ENCODE measurements around the gene FGFBP1. TPM values are rescaled to one million over a fixed set of nuclear protein-coding genes. Genes with fewer than 3 reads are reported as not detected.

FGFBP1 gene
- total RNA-seq, 1 experiment from 2014 or later: 0.88 TPM

DNA sequence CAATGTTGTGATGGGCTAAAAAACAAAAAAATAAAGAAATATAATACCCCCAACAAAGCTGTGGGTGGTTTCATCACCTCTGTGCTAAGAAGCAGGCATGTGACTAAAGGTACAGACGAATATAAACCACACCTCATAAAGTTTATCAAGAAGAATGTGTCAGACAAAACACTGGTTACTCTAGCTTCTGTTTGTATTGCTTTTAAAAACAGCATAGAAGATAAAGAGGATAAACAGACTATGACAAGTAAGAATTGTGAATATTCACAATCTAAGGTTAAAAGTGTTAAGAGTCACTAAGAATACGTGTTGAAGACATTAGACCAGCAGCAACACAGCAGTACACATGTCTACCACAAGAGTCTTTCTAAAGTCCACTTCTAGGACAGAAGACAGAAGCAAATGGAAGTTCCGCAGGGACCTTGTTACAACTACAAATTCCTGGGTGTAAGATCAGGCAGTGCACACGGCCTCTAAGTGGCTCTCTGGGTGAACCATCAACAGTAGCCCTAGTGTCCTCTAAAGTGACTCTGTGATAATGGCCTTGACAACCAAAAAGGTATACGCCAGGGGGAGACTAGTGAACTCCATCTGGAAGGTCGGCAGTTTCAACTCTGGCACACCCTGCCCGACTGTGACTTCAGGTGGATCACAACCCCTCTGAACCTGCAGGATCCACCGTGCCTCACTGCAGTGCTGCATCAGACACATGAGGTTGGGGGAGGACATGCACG is 32.7 kb upstream of the FGFBP1 start:
- no peak overlapping the region for H3K4me3 ChIP-seq (ENCODE audit: low read depth, low read length)
- no peaks in the 10 kb centered on the region for H3K27me3 ChIP-seq (replicated peaks; ENCODE audit: control insufficient read depth, insufficient read depth, low read length)
- H3K36me3 ChIP-seq (ENCODE audit: control insufficient read depth, insufficient read depth, low read length): no peaks in the 10 kb centered on the region; the same call in 1 of the 2 replicates
- 0 out of 2 replicates have a peak, but pooled peaks cover under 1% of the 10 kb centered on the region for H3K9me3 ChIP-seq
- TF ChIP-seq, protein P1, sequence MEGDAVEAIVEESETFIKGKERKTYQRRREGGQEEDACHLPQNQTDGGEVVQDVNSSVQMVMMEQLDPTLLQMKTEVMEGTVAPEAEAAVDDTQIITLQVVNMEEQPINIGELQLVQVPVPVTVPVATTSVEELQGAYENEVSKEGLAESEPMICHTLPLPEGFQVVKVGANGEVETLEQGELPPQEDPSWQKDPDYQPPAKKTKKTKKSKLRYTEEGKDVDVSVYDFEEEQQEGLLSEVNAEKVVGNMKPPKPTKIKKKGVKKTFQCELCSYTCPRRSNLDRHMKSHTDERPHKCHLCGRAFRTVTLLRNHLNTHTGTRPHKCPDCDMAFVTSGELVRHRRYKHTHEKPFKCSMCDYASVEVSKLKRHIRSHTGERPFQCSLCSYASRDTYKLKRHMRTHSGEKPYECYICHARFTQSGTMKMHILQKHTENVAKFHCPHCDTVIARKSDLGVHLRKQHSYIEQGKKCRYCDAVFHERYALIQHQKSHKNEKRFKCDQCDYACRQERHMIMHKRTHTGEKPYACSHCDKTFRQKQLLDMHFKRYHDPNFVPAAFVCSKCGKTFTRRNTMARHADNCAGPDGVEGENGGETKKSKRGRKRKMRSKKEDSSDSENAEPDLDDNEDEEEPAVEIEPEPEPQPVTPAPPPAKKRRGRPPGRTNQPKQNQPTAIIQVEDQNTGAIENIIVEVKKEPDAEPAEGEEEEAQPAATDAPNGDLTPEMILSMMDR (IDR thresholded peaks at IDR 0.05; ENCODE audit: insufficient read depth in 1 of 2, low read depth in 1 of 2, low read length in 1 of 2, severe bottlenecking in 1 of 2, unreplicated experiment in 1 of 2): no peak
- Mint-ChIP-seq H3K4me3 (ENCODE audit: unreplicated experiment) (no peak overlapping the region), H3K27me3 (ENCODE audit: insufficient read depth, unreplicated experiment) (no peaks in the 10 kb centered on the region), H3K9me3 (ENCODE audit: unreplicated experiment) (peaks cover 11% of the 10 kb centered on the region), H3K27ac (ENCODE audit: unreplicated experiment) (no peak overlapping the region), H3K36me3 (ENCODE audit: insufficient read depth, unreplicated experiment) (peaks cover 67% of the 10 kb centered on the region), H3K4me1 (ENCODE audit: low read depth, unreplicated experiment) (no peaks in the 10 kb centered on the region)
- no peak for DNase-seq
- POLR2A ChIA-PET: no interaction called here
- CTCF ChIA-PET: no interaction called here
- intact Hi-C loops (cut with micrococcal nuclease; ENCODE audit: unreplicated experiment): no loop called here
- BruUV-seq (replicated peaks): no TSS peak
- no peaks in the 10 kb centered on the region for H3K4me1 ChIP-seq

DNA sequence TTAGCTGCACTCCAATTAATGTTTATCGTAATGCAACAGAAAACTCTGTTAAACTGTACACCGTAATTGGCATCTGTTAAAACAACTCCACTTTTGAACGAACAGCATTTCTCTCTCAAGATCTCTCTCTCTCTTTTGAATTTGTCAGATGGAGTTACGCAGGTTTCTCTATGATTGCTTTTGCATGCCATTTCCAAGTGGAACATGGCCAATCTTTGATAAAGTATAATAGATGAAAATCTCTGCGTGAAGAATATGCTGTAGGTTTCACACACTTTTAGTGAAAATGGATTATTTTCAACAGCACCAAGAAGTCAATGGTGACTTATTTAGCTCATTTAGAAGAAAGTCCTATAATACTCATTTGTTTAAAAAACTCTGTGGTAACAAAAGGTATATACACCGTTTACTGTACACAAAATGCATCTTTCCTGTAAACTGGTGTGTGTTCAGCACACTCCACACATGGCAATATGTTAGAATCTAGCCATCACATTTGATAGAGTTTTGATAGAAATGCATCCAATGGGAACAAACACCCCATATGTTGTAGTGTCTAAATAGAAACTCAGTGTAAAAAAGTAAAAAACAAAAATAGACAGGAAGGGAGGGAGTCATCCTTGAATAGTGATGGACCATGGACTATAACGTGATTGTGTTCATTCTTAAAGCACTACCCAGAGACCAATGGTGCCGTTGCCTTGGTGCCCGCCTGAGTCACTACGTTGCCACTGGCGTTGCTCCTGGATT is 30.2 kb upstream of the FGFBP1 start:
- Histone ChIP-seq H3K4me1 (no peaks in the 10 kb centered on the region), H3K4me3 (ENCODE audit: low read depth, low read length) (no peak overlapping the region), H3K9me3 (0 out of 2 replicates have a peak, but pooled peaks cover 3% of the 10 kb centered on the region), H3K27me3 (replicated peaks; ENCODE audit: control insufficient read depth, insufficient read depth, low read length) (no peaks in the 10 kb centered on the region), H3K36me3 (ENCODE audit: control insufficient read depth, insufficient read depth, low read length) (no peaks in the 10 kb centered on the region)
- ChIA-PET POLR2A (no interaction called here), CTCF (no interaction called here)
- Mint-ChIP-seq H3K9me3 (ENCODE audit: unreplicated experiment) (peaks cover 15% of the 10 kb centered on the region), H3K27me3 (ENCODE audit: insufficient read depth, unreplicated experiment) (no peaks in the 10 kb centered on the region), H3K4me1 (ENCODE audit: low read depth, unreplicated experiment) (no peaks in the 10 kb centered on the region), H3K27ac (ENCODE audit: unreplicated experiment) (no peak overlapping the region), H3K4me3 (ENCODE audit: unreplicated experiment) (no peak overlapping the region), H3K36me3 (ENCODE audit: insufficient read depth, unreplicated experiment) (peaks cover 63% of the 10 kb centered on the region)
- no peak for DNase-seq
- TF ChIP-seq, protein P1 (IDR thresholded peaks at IDR 0.05; ENCODE audit: insufficient read depth in 1 of 2, low read depth in 1 of 2, low read length in 1 of 2, severe bottlenecking in 1 of 2, unreplicated experiment in 1 of 2): no peak
- intact Hi-C loops (cut with micrococcal nuclease; ENCODE audit: unreplicated experiment): no loop called here
- BruUV-seq (replicated peaks): TSS peak; percentile 64

DNA sequence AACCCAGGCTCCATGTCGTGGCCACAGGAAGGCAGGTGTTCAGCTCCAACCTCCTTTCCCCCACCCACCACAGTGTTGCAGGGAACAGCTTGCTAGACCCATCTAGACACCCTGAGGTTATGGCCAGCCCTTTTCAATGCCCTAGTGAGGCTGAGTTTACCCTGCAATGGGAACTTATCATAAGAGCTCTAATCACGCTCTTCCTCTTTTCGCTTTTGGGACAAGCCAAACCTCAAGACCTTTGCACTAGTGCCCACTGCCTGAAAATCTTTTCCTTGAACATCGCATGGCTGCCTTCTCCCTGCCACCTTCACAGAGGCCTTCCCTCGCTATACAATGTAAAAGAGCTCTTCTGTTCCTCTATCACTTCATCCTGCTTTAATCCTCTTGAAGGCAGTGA is 26.8 kb upstream of the FGFBP1 start:
- intact Hi-C loops (cut with micrococcal nuclease; ENCODE audit: unreplicated experiment): no loop called here
- POLR2A ChIA-PET: no interaction called here
- H3K36me3 Mint-ChIP-seq (ENCODE audit: insufficient read depth, unreplicated experiment): peaks cover 56% of the 10 kb centered on the region
- no peak overlapping the region for H3K27ac Mint-ChIP-seq (ENCODE audit: unreplicated experiment)
- no TSS peak for BruUV-seq (replicated peaks)
- peaks cover 15% of the 10 kb centered on the region for H3K9me3 Mint-ChIP-seq (ENCODE audit: unreplicated experiment)
- Histone ChIP-seq H3K36me3 (ENCODE audit: control insufficient read depth, insufficient read depth, low read length) (no peaks in the 10 kb centered on the region), H3K27me3 (replicated peaks; ENCODE audit: control insufficient read depth, insufficient read depth, low read length) (no peaks in the 10 kb centered on the region), H3K4me3 (ENCODE audit: low read depth, low read length) (no peak overlapping the region), H3K4me1 (no peaks in the 10 kb centered on the region), H3K9me3 (0 out of 2 replicates have a peak, but pooled peaks cover 3% of the 10 kb centered on the region)
- CTCF ChIA-PET: interaction anchor here (0.9 to 1.3 kb wide), 3 partner anchors 36 to 160 kb away, joined by 3 to 6 read pairs (median 5); no protein-coding TSS in a partner anchor
- TF ChIP-seq, protein P1 (IDR thresholded peaks at IDR 0.05; ENCODE audit: insufficient read depth in 1 of 2, low read depth in 1 of 2, low read length in 1 of 2, severe bottlenecking in 1 of 2, unreplicated experiment in 1 of 2): no peak
- H3K4me3 Mint-ChIP-seq (ENCODE audit: unreplicated experiment): no peak overlapping the region
- H3K4me1 Mint-ChIP-seq (ENCODE audit: low read depth, unreplicated experiment): no peaks in the 10 kb centered on the region
- H3K27me3 Mint-ChIP-seq (ENCODE audit: insufficient read depth, unreplicated experiment): no peaks in the 10 kb centered on the region
- no peak for DNase-seq
